Measurements from ENCODE around the gene TBL1XR1.
"Not testable (repeated sequence)": the region's sequence is repeated elsewhere in the genome, so short reads cannot be mapped to it uniquely, and the experiment has no call there.

The TBL1XR1 gene

DNA sequence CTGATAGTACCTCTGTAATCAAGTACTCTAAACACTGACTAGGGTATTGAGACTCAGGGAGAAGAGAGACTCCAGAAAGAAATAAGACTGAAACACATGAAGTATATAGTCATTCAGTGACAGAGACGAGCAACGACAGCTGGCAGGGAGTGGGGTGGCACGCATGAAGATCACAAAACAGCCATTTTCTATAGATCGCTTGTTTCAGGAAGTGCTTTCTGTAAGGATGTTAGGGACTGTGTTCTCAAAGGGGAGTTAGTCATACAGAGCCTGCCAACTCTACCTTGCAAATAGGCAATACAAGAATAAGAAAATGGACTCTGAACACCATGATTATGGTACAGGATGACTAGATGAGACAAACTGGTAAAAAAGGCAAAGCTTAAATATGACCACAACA lies 139.5 kb downstream of the TBL1XR1 start:
- DNase-seq, result no peak

DNA sequence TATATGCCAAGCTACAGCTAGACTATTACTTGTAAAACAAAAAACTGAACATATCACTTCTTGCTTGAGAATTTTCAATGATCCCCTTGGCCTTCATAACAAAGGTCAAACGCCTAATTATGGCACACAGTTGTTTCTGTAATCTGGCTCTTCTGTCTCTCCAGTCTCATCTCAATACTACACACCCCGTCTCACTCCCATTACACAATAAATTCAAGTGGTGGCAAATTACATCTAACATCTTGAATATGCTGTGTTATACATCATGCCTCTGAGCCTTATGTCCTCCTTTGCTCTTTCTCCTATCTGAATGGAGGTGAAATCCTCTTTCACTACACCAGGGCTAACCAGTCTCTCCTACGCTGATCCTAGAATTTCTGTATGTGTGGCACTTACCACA lies 140.4 kb downstream of the TBL1XR1 start:
- DNase-seq, result no peak

DNA sequence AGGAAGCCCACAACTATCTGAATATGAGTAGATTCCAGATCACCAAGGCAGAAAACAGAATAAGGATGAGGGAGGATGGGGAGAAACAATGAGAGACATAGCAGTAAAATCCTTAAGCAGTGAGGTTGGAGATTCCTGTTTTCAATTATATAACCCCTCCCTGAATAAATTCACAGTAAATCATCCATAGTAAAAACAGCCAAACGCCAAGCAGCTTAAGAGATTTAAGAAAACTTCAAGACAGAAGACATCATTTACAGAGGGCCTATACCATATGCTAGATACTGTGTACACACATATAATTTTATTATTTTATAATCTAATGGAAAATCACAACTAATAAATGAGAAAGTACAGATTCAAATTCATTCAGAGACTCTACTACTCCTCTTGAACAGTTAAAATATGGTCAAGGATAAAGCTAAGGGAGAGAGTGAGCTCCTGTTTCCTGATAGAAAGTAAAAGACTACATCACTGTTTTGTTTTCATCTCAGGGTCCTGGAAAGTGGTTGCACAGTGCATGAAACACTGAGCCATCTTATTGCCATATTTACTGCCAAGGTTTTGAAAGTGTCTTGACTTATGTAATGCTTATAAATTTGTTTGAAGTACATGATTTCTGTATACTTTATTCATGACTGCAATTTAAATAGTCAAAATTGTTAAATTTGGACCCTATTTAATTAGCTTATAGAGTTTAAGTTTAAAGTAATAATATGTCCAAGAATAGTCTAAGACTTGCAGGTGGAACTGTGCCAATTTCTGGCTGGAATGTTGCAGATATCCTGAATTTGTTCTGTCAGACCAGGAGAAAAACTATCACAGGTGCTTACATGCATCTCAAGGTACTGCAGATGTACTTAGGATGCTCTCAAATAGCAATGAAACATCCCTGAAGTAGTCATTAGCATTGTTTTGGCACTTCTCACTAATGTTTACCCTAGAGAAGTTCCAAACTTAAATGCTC lies 141.4 kb downstream of the TBL1XR1 start:
- no peak for DNase-seq

- no peak for DNase-seq
Observed at GRCh38 chr3:177053107-177053506, 144.2 kb downstream of the TBL1XR1 start.

- no peak for DNase-seq
Observed at GRCh38 chr3:177051411-177051810, 145.9 kb downstream of the TBL1XR1 start.

DNA sequence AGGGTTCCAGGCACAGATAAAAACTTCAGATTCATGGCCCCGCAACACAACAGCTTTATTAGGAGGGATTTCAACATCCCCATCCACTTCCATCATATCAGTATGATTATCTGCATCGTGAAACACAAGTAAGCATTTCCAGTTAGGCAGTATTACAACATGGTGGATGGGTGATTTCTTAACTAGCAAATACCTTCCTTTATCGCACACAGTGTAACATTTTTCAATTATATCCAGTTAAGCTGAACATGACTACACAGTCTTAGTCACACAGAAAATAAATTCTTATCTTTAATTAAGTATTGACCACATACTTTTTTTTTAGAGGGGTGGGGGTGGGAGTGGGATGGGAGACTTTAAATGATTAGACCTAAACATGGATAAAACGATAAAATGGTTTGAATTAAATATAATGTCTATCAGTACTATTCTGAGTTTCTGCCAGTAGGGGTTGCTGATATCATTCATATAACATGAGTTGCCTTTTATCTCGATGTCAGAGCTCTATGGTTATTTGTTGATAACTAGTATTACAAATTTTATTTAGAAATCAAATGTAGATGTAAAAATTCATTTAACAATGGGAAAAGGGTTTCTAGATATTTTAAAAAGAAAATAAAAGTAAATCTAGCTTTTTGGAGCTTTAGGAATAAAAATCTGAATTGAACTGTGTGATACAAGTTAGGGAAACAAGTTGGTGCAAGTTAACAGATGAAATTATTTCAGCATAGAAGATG lies 146.6 kb downstream of the TBL1XR1 start:
- DNase-seq, result no peak

DNA sequence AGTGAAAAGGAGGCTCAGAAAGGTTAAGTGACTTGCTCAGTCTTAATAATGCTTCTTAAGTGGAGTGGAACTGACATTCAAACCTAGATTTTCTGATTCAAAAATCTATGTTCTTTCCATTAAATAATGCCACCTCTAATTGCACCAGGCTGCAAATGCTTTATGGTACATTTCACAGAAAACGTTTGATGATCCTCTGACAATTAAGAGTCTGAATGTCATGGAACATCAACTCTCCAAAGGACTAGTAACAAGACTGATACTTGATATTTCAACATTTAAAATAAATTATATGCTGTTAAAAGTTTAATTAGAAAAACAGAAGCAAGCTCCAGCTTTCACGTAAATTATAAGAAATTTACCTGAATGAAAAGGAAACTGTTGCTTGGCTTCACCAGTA lies 151.5 kb downstream of the TBL1XR1 start:
- DNase-seq, result no peak

- DNase-seq, result no peak
Observed at GRCh38 chr3:177045222-177045621, 152.1 kb downstream of the TBL1XR1 start.

DNA sequence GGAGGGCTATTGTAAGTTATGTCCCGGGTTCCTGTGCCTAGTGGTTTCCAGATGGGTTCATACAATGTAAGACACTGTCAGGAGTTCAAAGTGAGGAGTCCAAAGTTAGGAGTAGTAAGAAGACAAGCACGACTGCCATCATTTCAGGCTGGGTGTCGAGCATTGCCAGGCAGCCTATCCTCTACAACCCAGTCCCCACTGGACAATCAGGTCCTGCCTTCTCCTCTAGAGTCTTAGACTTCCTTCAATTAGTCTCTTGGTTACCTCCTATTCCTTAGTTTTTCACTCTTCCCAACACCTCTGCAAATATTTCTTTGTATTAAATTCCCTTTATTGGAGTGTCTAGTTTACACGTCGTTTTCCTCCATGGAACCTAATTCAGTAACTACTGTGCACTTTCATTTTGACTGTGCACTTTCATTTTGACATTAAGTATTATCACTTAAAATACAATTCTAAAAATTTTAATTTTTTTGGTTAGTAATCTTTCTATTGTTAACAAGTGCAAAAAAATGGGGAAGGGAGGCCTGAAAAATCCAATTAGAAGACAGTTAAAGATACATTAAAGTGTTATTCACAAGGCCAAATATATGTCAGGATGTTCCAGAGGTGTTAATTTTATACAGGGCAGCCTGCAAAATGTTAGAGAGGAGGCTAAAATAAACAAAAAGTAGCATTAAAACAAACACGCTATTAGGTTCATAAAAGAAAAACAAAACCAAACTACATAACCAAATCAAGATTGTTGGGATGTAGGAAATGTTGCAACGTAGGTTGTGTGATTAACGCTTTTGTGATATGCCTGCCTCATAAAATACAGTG lies 155.3 kb downstream of the TBL1XR1 start:
- DNase-seq, result no peak

- no peak for DNase-seq
Observed at GRCh38 chr3:177041021-177041729, 156.1 kb downstream of the TBL1XR1 start.

DNA sequence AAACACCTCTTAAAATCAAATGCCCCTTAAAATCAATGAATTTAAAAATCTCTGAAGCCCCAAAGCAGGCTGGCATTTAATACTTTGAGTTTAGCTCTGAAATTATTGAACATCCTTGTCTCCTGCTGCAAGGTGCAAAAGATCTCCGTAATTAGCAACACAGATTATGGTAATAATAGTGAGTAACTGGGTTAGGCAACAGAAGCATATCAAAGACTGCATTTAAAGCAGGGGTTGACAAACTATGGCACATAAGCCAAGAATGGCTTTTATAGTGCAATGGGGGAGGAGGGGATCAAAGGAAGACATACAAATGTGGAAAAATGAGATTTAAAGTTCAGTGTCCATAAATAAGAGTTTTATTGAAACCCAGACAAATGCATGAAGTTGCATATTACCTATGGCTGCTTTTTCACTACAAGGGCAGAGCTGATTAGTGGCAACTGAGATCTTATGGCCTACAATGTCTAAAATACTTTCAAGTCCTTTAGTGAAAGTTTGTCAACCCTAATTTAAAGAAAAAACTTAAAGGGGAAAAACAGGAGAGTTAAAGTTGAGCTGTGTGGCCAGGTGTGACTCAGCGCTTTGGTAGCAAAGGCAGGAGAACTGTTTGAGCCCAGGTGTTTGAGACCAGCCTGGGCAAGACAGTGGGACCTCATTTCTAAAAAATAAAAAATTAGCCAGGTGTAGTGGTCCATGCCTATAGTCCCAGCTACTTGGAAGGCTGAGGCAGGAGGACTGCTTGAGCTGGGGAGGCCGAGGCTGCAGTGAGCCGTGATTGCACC lies 157.6 kb downstream of the TBL1XR1 start:
- DNase-seq, result no peak

- DNase-seq, result no peak
Observed at GRCh38 chr3:177037241-177037640, 160.0 kb downstream of the TBL1XR1 start.

DNA sequence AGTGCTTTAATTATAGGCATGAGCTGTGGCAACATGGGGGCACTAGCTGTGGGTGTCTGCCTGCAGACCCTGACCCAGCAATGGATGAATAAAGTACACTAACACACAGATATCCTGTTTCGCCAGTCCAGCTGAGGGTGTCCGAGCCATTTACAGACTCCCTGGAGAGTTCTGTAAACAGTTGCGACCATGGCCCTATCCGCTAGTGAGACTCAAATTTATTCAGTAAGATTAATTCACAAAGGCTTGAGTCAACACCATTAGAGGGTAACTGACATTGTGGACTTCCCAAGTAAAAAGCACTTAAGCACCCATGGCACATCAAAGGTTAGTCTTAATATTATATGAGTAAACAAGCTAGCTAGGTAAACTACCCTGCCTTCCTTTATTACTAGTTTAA lies 161.6 kb downstream of the TBL1XR1 start:
- no peak for DNase-seq

DNA sequence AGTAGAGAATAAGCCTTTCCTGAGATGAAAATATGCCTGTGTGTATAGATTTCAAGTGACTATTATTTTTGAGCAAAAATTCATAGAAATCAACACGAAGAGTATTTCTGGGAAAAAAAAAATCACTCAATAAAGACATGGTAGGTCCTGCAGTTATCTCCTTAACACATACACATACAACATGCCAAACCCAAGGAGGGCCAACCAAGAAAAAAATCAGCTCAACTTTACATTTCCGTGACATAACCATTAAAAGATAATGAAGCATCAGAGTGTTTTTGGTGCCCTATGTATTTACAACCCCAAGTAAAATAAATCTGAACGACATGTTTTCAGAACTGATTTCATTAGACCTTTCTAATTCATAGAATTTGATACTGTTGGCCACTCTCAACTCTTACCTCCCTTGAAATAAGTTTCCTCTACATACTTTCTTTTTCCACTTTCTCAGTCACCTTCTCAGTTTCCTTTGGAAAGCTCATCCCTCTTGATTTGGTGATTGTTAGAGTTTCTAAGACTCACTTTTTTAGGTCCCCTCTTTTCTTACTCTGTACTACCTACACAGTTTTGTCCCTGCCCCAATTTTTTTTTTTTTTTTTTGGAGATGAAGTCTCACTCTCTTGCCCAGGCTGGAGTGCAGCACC lies 162.3 kb downstream of the TBL1XR1 start:
- DNase-seq, result no peak

DNA sequence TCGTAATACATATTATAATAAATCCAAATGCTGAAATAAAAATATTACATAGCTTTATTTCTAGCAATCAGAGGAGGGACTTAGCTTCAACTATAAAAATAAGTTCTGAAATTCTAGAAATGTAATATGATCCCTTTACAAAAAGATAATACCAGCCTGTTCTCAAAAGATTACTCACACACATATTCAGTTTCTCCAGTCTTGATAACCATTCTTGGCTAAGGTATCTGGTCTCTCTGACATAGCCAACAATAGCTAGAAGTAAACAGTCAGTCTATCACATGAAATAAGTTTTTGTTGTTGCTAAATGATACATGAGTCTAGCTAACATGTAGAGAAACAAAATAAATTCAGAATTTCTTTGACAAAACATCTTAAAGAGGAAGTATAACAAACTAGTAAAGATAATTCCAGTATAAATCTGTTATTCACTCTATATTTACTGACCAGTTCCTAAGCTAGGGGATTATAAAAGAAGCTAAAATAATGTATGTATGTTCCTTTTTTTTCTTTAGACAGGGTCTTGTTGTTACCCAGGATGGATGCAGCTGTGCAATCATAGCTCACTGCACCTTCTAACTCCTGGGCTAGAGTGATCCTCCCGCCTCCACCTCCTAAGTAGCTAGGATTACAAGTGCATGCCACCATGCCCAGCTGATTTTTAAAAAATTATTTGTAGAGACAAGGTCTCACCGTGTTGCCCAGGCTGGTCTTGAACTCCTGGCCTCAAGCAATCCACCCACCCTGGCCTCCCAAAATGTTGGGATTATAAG lies 170.6 kb downstream of the TBL1XR1 start:
- DNase-seq, result no peak

DNA sequence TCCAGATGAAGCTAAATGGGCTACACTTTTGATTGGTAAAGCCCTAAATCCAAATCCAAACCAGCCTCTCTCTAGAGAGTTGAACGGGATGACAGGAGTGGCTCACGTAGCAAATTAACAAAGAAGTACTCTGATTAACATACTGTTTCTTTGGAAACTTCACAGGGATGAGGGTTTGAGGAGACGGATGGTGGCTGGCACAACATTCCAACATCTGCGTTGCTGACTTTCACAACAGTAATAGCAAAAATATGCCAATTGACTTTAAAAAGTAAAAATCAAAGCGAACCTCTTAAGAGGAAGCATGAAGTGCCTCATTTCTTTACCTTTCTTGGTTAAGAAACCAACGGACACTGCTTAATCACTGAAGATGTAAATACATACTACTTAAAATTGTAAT lies 181.4 kb downstream of the TBL1XR1 start:
- no peak for DNase-seq

- no peak for DNase-seq
Observed at GRCh38 chr3:177013681-177014280, 183.5 kb downstream of the TBL1XR1 start.

DNA sequence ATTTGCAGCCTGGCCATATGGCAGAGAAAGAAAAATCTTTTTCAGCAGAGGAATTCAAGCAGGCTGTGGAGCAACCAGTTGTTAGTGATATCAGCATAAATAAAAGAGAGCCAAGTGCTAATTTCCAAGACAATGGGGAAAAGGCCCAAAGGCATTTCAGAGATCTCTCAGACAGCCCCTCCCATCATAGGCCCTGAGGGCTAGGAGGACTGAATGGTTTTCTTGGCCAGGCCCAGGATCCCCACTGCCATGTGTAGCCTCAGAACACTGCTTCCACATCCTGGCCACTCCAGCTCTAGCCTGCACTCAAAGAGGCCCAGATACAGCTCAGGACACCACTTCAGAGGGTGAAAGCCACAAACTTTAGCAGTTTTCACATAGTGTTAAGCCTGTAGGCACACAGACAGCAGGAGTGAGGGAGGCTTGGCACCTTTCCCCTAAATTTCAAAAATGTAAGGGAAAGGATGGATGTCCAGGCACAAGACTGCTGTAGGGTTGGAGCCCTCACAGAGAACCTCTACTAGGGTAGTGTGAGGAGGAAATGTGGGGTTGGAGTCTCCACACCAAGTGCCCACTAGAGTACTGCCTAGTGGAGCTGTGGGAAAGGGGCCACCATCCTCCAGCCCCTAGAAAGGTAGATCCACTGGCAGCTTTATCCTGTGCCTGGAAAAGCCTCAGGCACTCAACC lies 191.4 kb downstream of the TBL1XR1 start:
- no peak for DNase-seq

DNA sequence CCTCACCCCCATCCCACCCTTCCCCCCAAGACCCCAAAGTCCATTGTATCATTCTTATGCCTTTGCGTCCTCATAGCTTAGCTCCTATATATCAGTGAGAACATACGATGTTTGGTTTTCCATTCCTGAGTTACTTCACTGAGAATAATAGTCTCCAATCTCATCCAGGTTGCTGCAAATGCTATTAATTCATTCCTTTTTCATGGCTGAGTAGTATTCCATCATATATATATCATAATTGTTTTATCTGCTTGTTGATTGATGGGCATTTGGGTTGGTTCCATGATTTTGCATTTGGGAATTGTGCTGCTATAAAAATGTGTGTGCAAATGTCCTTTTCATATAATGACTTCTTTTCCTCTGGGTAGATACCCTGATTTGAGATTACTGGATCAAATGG lies 197.1 kb downstream of the TBL1XR1 start:
- DNase-seq, result not testable (repeated sequence)

Measured in left hindlimb (tissue), 1 donor.